ENCODE data around the gene MAPKAPK2. TPM values are rescaled to one million over a fixed set of nuclear protein-coding genes. Genes with fewer than 3 reads are reported as not detected.

MAPKAPK2 gene
- total and polyA plus RNA-seq, 10 donors: 42.2 to 129 (median 94.2) TPM

- Histone ChIP-seq H3K4me3 (no peak overlapping the region), H3K27me3 (replicated peaks in 1 of 7) (no peaks in the 10 kb centered on the region), H3K36me3 (peaks cover 0 to 5% (median 5%) of the 10 kb centered on the region in 6 donors), H3K4me1 (peaks cover 22 to 100% (median 79%) of the 10 kb centered on the region in 6 donors), H3K27ac (peak overlapping the region in 3 of 8 donors; percentile 23 to 44 (median 43)), H3K9me3 (no peaks in the 10 kb centered on the region)
- intact Hi-C loops (cut with DNase I; ENCODE audit: low total_unique reads): loop anchor here (10.0 kb wide), 1 partner anchor 261 kb away; no protein-coding TSS in a partner anchor
- DNase-seq: no peak
- TF ChIP-seq POLR2AphosphoS5 (IDR thresholded peaks at IDR 0.05) (peak in 1 of 3 donors; percentile 52), CTCF (IDR thresholded peaks at IDR 0.05 in 8 of 11, conservative IDR thresholded peaks at IDR 0.05 in 3 of 11) (no peak), POLR2A (IDR thresholded peaks at IDR 0.05) (no peak)
- 39 to 59% (median 55%) methylated on average over 12 of the region's 12 CpGs for WGBS, 5 donors
These were observed 39.2 kb downstream of the MAPKAPK2 start for GRCh38 chr1:206723805-206724472.

GRCh38 chr1:206725109-206725963 lies 40.6 kb downstream of the MAPKAPK2 start:
- H3K4me1 ChIP-seq: peaks cover 22 to 100% (median 66%) of the 10 kb centered on the region in 6 donors
- TF ChIP-seq CTCF (IDR thresholded peaks at IDR 0.05 in 8 of 11, conservative IDR thresholded peaks at IDR 0.05 in 3 of 11) (peak in 10 of 11 experiments; percentile 41 to 73 (median 54)), POLR2AphosphoS5 (IDR thresholded peaks at IDR 0.05) (no peak)
- intact Hi-C loops (cut with DNase I; ENCODE audit: low total_unique reads): loop anchor here (10.0 kb wide), 1 partner anchor 259 kb away; no protein-coding TSS in a partner anchor
- H3K27ac ChIP-seq: peak overlapping the region in 3 of 8 donors; percentile 15 to 44 (median 39)
- H3K27me3 ChIP-seq (replicated peaks in 1 of 7): no peaks in the 10 kb centered on the region
- H3K9me3 ChIP-seq: no peaks in the 10 kb centered on the region
- 62 to 72% (median 68%) methylated on average over 9 of the region's 9 CpGs for WGBS, 5 donors
- DNase-seq: no peak
- no peak overlapping the region for H3K4me3 ChIP-seq
- H3K36me3 ChIP-seq: peaks cover 6 to 19% (median 19%) of the 10 kb centered on the region in 6 donors

- intact Hi-C loops (cut with DNase I; ENCODE audit: low total_unique reads): loop anchor here (10.0 kb wide), 1 partner anchor 257 kb away; no protein-coding TSS in a partner anchor
These were observed 43.4 kb downstream of the MAPKAPK2 start for GRCh38 chr1:206727981-206728696.

More at GRCh38 chr1:206727981-206728696, 43.4 kb downstream of the MAPKAPK2 start:
- DNase-seq: no peak
- H3K27me3 ChIP-seq (replicated peaks in 1 of 7): no peaks in the 10 kb centered on the region
- H3K4me1 ChIP-seq: peaks cover 22 to 83% (median 50%) of the 10 kb centered on the region in 6 donors
- H3K27ac ChIP-seq: no peak overlapping the region
- H3K36me3 ChIP-seq: peaks cover 8 to 47% (median 47%) of the 10 kb centered on the region in 6 donors
- H3K9me3 ChIP-seq: no peaks in the 10 kb centered on the region
- 62 to 73% (median 69%) methylated on average over 8 of the region's 8 CpGs for WGBS, 5 donors
- H3K4me3 ChIP-seq: no peak overlapping the region
- TF ChIP-seq CTCF (IDR thresholded peaks at IDR 0.05 in 8 of 11, conservative IDR thresholded peaks at IDR 0.05 in 3 of 11) (no peak), POLR2AphosphoS5 (IDR thresholded peaks at IDR 0.05) (no peak), POLR2A (IDR thresholded peaks at IDR 0.05) (no peak)

Measured in spleen (tissue), 11 donors.